ENCODE results near the gene EXT2. TPM values are rescaled to one million over a fixed set of nuclear protein-coding genes. Genes with fewer than 3 reads are reported as not detected.
A peak's percentile ranks its signal among the peaks of the same experiment; 100 is the strongest.

The EXT2 gene
- total RNA-seq, 1 experiment from 2014 or later, result 74.9 TPM

GRCh38 chr11:44147751-44148150 is 52.3 kb downstream of the EXT2 start:
- in situ Hi-C loops (cut with HindIII; ENCODE audit: low sequenced_read_pairs), result no loop called here

GRCh38 chr11:44149651-44150050 is 54.2 kb downstream of the EXT2 start:
- in situ Hi-C loops (cut with HindIII; ENCODE audit: low sequenced_read_pairs), result no loop called here
- no peak for DNase-seq (ENCODE audit: low spot score)

More at GRCh38 chr11:44147751-44148150, 52.3 kb downstream of the EXT2 start:
- DNase-seq (ENCODE audit: low spot score), result no peak

DNA sequence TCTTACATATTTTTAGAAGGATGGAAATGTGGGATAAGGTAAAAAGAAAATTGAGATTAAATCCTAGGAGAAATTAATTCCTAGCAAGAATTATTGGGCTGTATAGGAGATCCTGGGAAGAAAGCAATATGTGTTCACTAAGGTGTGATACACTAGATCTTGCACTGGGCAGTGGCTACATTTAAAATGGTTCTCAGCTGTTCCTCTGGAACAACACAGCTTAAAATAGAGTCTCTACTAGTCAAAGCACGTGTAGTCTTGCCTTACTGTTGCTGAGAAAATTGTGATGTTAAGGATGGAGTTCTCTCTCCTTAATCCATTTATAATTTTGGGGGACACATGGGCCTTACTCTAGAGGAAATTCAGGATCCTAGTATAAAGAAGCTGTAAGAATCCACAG is 54.9 kb downstream of the EXT2 start:
- no peak for DNase-seq (ENCODE audit: low spot score)
- in situ Hi-C loops (cut with HindIII; ENCODE audit: low sequenced_read_pairs), result no loop called here

GRCh38 chr11:44157019-44157418 is 61.5 kb downstream of the EXT2 start:
- in situ Hi-C loops (cut with HindIII; ENCODE audit: low sequenced_read_pairs), result no loop called here

GRCh38 chr11:44158384-44158783 is 62.9 kb downstream of the EXT2 start:
- in situ Hi-C loops (cut with HindIII; ENCODE audit: low sequenced_read_pairs), result no loop called here
- no peak for DNase-seq (ENCODE audit: low spot score)

More at GRCh38 chr11:44157019-44157418, 61.5 kb downstream of the EXT2 start:
- DNase-seq (ENCODE audit: low spot score), result no peak

GRCh38 chr11:44159848-44160721 is 64.6 kb downstream of the EXT2 start:
- in situ Hi-C loops (cut with HindIII; ENCODE audit: low sequenced_read_pairs), result no loop called here
- DNase-seq (ENCODE audit: low spot score), result peak; percentile 44

DNA sequence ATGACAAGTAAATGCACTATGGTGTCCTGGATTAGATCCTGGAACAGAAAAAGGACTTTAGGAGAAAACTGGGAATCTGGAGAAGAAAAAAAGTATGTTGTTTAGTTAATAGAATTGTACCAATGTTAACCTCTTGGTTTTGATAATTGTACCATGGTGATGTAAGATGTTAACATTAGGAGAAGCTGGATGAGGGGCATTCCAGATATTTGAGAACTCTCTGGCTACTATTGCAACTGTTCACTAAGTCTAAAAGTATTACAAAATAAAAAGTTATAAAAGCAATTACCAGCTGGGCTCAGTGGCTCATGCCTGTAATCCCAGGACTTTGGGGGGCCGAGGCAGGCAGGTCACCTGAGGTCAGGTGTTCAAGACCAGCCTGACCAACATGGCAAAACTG is 66.5 kb downstream of the EXT2 start:
- DNase-seq (ENCODE audit: low spot score), result no peak

GRCh38 chr11:44162662-44163061 is 67.2 kb downstream of the EXT2 start:
- DNase-seq (ENCODE audit: low spot score), result no peak
- in situ Hi-C loops (cut with HindIII; ENCODE audit: low sequenced_read_pairs), result no loop called here

More for the DNA sequence above, 66.5 kb downstream of the EXT2 start:
- in situ Hi-C loops (cut with HindIII; ENCODE audit: low sequenced_read_pairs), result no loop called here

DNA sequence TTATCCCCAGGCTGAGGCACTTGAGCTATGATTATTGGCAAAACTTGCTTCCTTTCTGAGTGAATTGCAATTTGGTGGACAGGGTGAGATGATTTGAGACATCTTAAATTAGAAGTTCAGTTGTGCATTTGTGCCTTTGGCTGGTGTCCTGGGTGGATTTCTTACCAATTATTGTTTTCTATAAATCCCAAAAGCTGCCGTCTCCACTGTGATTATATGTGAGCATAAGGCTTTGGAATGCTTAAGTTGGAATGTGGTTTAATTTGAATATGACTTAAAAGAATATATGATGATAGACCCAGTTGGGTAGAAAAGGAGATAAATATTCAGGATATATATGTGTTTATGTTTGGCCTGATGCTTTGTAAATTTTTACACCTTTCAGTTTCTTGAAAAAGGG is 70.0 kb downstream of the EXT2 start:
- in situ Hi-C loops (cut with HindIII; ENCODE audit: low sequenced_read_pairs), result no loop called here
- no peak for DNase-seq (ENCODE audit: low spot score)

DNA sequence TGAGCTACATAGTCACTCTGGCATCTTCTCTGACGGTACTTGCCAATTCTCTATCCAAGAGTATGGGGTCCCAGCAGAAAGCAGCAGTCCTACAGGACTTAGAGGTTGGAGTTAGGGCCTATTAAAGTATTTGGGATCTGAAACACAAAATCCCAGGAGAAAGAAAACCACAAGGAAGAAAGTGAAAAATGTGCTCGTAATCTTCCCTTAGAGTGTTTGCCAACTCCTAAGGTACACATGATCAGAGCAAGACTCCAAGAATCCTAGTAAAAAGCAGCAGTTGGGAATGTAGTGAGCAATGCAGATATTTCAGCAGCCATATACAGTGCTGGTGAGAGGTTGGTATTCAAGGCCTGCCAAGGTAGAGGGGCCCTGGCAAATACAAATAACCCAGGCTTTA is 71.6 kb downstream of the EXT2 start:
- no peak for DNase-seq (ENCODE audit: low spot score)
- in situ Hi-C loops (cut with HindIII; ENCODE audit: low sequenced_read_pairs), result no loop called here

GRCh38 chr11:44171518-44171917 is 76.0 kb downstream of the EXT2 start:
- in situ Hi-C loops (cut with HindIII; ENCODE audit: low sequenced_read_pairs), result no loop called here
- DNase-seq (ENCODE audit: low spot score), result no peak

DNA sequence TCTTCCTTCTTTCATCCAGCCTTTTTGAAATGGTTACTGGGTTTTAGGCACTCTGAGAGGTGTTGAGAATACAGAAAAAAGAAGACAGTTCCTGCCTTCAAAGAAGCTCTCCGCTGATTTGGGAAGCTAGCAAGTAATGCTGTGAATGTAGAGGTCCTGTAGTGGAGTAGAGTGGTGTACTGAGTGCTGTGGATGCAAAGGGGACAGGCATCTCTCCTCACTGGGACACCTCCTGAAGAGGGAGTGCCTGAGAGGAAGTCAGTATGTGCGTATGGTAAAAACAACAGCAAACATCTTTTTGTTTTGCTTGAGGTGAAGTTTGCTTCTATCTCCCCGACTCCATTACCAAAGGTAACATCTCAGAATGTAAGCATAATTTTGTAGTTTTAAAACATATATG is 77.5 kb downstream of the EXT2 start:
- DNase-seq (ENCODE audit: low spot score), result no peak
- in situ Hi-C loops (cut with HindIII; ENCODE audit: low sequenced_read_pairs), result no loop called here

DNA sequence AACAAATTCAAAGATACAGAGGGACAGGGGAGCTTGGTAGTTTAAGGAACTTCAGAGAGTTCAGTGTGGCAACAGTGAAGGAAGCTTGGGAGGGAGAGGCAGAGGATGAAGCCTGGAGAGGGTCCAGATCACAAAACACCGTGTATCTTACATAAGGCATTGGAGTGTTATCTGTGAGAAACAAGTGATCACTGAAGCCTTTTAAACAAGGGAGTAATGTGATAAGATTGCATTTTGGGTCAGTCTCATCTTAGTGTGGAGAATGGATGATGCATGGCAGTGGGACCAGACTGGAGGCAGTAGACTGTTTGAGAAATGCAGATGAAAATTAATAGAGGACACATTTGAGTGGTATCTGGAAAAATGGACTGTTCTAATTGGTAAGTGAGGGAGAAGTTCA is 79.4 kb downstream of the EXT2 start:
- no peak for DNase-seq (ENCODE audit: low spot score)
- in situ Hi-C loops (cut with HindIII; ENCODE audit: low sequenced_read_pairs), result no loop called here

DNA sequence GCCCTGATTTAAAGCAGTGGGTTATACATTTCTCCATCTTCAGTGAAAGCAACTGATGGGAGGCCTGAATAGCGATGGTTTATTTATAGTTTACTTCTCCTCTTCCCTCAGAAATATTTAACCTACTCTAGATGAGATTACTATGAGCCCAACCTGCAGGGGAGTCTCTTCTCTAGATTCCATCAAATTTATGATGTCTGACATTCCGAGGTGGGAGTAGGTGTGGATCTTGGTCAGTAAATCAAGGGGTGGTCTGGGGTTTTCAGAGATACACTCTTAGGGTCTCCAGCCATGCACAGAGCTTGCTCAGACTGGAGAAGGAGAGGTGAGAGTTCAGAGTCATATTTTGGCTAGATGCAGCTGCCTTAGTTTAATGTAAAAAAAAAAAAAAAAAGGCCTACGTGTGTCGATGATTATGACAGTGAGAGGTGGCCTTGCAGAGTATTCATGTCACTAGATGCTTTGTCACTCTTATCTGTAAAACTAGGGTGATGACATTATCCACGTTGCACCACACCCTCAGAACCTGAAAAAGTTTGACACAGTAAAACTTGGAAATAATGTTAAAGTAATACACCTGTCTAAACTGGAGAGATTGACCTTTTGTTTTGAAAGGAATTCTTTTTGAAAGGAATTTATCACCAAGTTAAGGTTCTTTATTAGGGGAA is 81.2 kb downstream of the EXT2 start:
- in situ Hi-C loops (cut with HindIII; ENCODE audit: low sequenced_read_pairs), result no loop called here
- no peak for DNase-seq (ENCODE audit: low spot score)

DNA sequence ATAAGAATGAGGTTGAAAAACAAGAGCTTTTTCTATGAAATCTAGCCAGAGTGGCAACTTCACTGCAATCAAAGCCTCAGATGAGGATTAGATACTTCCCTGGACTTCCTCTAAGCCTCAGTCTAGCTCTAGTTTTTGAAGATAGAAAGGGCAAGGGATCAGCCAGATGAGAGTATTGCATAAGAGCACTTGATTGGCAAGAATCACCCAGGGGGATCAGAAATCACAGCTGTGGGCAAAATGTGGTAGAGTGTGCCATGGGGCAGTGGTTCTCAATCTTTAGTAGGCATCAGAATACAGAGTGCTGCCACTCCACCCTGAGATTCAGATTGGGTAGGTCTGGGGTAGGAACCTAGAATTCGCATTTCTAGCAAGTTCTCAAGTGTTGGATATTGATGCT is 82.4 kb downstream of the EXT2 start:
- DNase-seq (ENCODE audit: low spot score), result no peak
- in situ Hi-C loops (cut with HindIII; ENCODE audit: low sequenced_read_pairs), result no loop called here

GRCh38 chr11:44178381-44178780 is 82.9 kb downstream of the EXT2 start:
- in situ Hi-C loops (cut with HindIII; ENCODE audit: low sequenced_read_pairs), result no loop called here
- DNase-seq (ENCODE audit: low spot score), result no peak

DNA sequence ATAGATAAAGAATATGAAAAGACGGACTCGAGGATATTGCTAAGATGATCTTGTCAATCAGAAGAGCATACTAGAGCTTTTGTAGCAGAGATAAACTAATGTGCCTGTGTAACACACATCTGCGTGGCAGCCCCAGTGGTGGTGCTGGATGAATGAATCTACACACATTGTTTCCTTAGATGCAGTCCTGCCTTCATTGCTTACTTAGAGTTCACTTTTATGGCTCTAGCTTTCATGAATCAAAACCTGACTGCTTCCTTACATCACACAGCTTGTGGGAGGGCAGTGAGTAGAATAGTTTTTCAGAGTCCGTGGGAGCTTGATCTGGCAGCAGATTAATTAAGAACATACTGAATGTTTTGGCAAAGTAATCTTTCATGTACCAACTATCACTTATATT is 83.7 kb downstream of the EXT2 start:
- no peak for DNase-seq (ENCODE audit: low spot score)
- in situ Hi-C loops (cut with HindIII; ENCODE audit: low sequenced_read_pairs), result no loop called here

DNA sequence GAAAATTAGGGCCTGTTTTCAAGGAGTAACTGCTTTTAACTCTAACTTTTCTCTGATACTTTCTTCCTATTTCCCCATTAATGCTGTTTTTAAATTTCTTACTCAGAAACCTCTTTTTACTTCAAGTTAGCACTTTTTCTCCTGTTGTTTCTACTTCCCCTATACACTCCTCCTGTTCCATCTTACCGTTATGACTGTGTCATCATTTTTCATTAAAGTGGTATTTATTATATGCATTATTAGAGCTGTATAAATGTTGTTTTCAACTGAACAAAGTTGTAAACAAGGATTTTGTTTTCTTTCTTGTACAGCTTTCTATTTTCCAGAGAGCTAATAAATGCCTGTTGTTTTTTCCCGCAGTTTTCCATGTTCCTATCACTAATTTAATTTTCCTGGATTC is 84.6 kb downstream of the EXT2 start:
- in situ Hi-C loops (cut with HindIII; ENCODE audit: low sequenced_read_pairs), result no loop called here
- no peak for DNase-seq (ENCODE audit: low spot score)

GRCh38 chr11:44185522-44185921 is 90.0 kb downstream of the EXT2 start:
- no peak for DNase-seq (ENCODE audit: low spot score)
- in situ Hi-C loops (cut with HindIII; ENCODE audit: low sequenced_read_pairs), result no loop called here

DNA sequence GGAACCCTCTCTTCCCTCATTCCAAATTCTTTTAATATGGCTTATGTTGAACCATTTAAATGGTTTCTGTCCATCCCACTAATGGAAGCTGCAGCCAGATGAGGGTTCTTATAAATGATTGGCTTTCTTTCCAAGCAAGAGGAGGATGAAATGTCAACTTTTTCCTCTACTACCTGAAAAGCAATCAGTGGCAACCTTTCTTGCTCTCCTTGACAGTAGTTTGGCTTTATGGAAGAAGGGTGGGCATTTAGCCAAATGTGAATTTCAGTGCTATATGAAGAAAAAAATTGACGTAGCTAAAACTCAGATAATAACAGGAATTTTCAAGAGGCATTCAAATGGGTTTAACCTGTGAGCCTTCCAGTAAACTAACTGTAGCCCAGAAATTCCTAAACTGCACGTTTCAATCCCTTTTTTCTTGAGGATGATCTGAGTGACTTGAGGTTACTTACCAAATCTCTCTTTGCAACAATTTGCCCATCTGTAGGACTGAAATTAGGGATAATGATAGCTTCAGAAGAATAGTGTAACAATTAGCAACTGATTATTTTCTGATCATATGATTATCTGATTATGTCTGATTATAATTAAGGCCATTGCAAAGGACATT is 90.9 kb downstream of the EXT2 start:
- in situ Hi-C loops (cut with HindIII; ENCODE audit: low sequenced_read_pairs), result no loop called here

More for the DNA sequence above, 90.9 kb downstream of the EXT2 start:
- no peak for DNase-seq (ENCODE audit: low spot score)
